AG04450 (cell line): ENCODE data around the gene NRN1L. TPM values are rescaled to one million over a fixed set of nuclear protein-coding genes. Genes with fewer than 3 reads are reported as not detected.
A peak's percentile ranks its signal among the peaks of the same experiment; 100 is the strongest.

Experiments used
- CTCF ChIA-PET: fragments of 300-600, 350-600 bp; formaldehyde crosslinking; extraction: SDS; loops from one replicate; lab custom pipeline; 2022; ENCODE audit warnings: antibody characterized with exemption, inconsistent platforms; lab: Charles Lee
- POLR2A ChIA-PET: fragments of 350-600 bp; formaldehyde crosslinking; extraction: SDS; loops from one replicate; lab custom pipeline; 2021; ENCODE audit warnings: antibody characterized with exemption, inconsistent platforms; lab: Yijun Ruan, JAX
- DNase-seq: peaks from one replicate; pipeline ENCODE4 v3.0.0-alpha.2; 2011; ENCODE audit warnings: low read depth, low spot score
- H3K27ac ChIP-seq: one replicate; pipeline ENCODE4 v1.5.1; 2012; ENCODE audit warnings: low read depth, low read length, control low read depth
- H3K27me3 ChIP-seq: one replicate; pipeline ENCODE4 v1.6.0; 2012; ENCODE audit warnings: low read length; ENCODE audit not compliant: control insufficient read depth, insufficient read depth
- H3K4me3 ChIP-seq: 2 replicates; pipeline ENCODE4 v1.5.1; 2011; ENCODE audit warnings: mild to moderate bottlenecking, low read depth, low read length, control low read depth
- H3K9me3 ChIP-seq: 2 replicates; pipeline ENCODE4 v1.5.1; 2012; ENCODE audit warnings: low read length; ENCODE audit not compliant: control insufficient read depth, insufficient read depth
- CTCF ChIP-seq: IDR thresholded peaks from 2 replicates; pipeline ENCODE4 v1.5.1; 2011; ENCODE audit warnings: low read depth, low read length, control low read depth, inconsistent platforms
- polyA plus RNA-seq: library from polyadenylated mRNA; depleted of rRNA; stranded (reverse); fragments of >200 nt; gene quantifications from 2 replicates; pipeline ENCODE4 v1.2.3, GENCODE V29; 2011

Gene NRN1L
- polyA plus RNA-seq, 1 experiment, result 0.21 TPM

DNA sequence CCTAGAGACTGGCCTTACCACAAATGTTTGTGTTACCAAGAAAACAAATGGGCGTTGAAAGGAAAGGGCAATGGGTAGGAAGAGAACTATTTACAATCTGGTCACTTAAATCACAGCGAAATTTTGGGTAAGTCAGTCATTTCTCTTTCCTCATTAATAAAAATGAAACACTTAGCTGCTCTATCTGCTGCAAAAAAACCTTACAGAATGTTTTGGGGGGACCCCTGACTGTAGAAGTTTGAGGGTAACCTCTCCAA is 38.7 kb upstream of the NRN1L start:
- CTCF ChIA-PET, result interaction anchor here (0.6 to 1.6 kb wide), 3 partner anchors 19 to 325 kb away, joined by 3 to 4 read pairs (median 3); no protein-coding TSS in a partner anchor
- Histone ChIP-seq H3K27me3 (no peaks in the 10 kb centered on the region), H3K4me3 (peak overlapping the region; percentile 86), H3K27ac (peak overlapping the region; percentile 78), H3K9me3 (peaks cover 4% of the 10 kb centered on the region; the same call in 1 of the 2 replicates)
- TF ChIP-seq CTCF, result no peak
- POLR2A ChIA-PET, result interaction anchor here (0.6 to 2.1 kb wide), 4 partner anchors 13 to 354 kb away, joined by 4 to 9 read pairs (median 5); partner anchors contain the start of genes RANBP10 and TSNAXIP1
- DNase-seq, result no peak

- no peak for TF ChIP-seq CTCF
- CTCF ChIA-PET, result interaction anchor here (0.6 to 1.6 kb wide), 3 partner anchors 19 to 325 kb away, joined by 3 to 4 read pairs (median 3); no protein-coding TSS in a partner anchor
- peak; percentile 70 for DNase-seq
- POLR2A ChIA-PET, result interaction anchor here (1.1 to 2.1 kb wide), 3 partner anchors 13 to 40 kb away, joined by 4 to 9 read pairs (median 5); partner anchors contain the start of genes RANBP10 and TSNAXIP1
- H3K27ac ChIP-seq, result peak within 1 kb of the TSS; percentile 78
- H3K27me3 ChIP-seq, result no peaks in the 10 kb centered on the region
- peaks cover 4% of the 10 kb centered on the region; the same call in 1 of the 2 replicates for H3K9me3 ChIP-seq
- H3K4me3 ChIP-seq, result peak within 1 kb of the TSS; percentile 86
Measured at GRCh38 chr16:67846320-67847063, 38.2 kb upstream of the NRN1L start, which contains the start of gene NUTF2. Gene NUTF2 (plus strand): TSS chr16:67846933. CDS start chr16:67865131, 18,198 bp downstream.

DNA sequence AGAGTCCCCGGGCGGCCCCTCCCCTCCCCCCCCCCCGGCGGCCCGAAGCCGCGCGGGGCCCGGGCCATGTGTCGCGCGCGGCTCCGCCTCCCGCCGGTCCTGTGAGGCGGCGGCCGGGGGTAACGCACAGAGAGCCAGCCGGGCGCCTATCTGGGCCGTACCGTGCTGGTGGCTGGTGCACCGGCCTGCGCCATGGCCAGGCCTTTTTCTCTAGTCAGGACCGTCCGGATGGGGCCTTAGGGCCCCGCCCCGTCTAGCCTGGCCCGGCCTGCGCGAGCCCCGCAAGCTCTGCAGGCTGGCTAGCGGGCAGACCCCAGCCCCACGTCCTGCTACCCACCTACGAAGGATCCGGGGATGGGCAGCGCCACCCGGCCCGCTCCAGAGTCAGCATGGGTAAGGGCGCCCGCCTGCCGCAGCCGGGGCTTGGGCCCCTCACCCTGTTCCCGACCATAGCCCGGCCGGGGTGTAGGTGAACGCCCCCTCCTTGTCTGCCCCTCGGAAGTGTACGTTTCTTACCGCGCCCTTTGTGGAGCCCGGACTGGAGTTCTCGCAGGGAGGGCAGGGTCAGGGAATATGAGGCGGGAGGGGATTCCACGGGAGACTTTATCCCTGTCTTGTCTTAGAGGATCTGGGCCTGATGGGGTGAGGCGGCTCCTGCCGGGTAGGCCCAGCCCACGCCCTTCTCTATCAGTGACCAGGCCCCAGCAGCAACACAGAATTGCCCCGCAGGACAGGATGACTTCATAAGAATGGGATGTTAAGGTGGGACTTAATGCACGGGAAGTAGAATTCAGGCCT is 37.4 kb upstream of the NRN1L start, which contains the start of gene CENPT:
CENPT (minus strand) TSS at position 630 of the 798 bp plus-strand sequence. CDS start 13,834 bp downstream, outside the sequence.
- POLR2A ChIA-PET, result interaction anchor here (1.2 to 2.1 kb wide), 3 partner anchors 13 to 26 kb away, joined by 3 to 9 read pairs (median 5); partner anchors contain the start of gene EDC4
- Histone ChIP-seq H3K4me3 (peak within 1 kb of the TSS; percentile 86), H3K27me3 (no peaks in the 10 kb centered on the region), H3K9me3 (peaks cover 4% of the 10 kb centered on the region; the same call in 1 of the 2 replicates), H3K27ac (peak within 1 kb of the TSS; percentile 78)
- TF ChIP-seq CTCF, result no peak
- CTCF ChIA-PET, result interaction anchor here (0.7 to 1.5 kb wide), 2 partner anchors 36 to 174 kb away, joined by 3 to 4 read pairs; no protein-coding TSS in a partner anchor
- DNase-seq, result no peak

DNA sequence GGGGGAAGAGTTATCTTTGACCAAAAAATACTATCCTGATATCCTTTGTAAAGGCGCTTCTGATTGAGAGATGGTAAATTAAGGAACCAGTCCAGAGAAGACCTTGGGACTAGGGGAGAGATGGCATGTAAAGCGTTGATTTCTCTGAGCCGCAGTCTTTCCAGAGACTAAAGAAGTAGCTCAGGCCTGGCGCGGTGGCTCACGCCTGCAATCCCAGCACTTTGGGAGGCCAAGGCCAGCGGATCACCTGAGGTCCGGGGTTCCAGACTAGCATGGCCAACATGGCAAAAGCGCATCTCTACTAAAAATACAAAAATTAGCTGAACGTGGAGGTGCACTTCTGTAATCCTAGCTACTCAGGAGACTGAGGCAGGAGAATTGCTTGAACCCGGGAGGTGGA is 36.6 kb upstream of the NRN1L start:
- TF ChIP-seq CTCF, result no peak
- no peak overlapping the region for H3K27ac ChIP-seq
- H3K4me3 ChIP-seq, result peak overlapping the region; percentile 86
- ChIA-PET POLR2A (interaction anchor here (1.3 to 2.1 kb wide), 2 partner anchors 12 to 25 kb away, joined by 3 to 9 read pairs; partner anchors contain the start of gene EDC4), CTCF (interaction anchor here (0.7 to 1.5 kb wide), 2 partner anchors 36 to 175 kb away, joined by 3 to 4 read pairs; no protein-coding TSS in a partner anchor)
- H3K9me3 ChIP-seq, result peaks cover 4% of the 10 kb centered on the region; the same call in 1 of the 2 replicates
- DNase-seq, result no peak
- no peaks in the 10 kb centered on the region for H3K27me3 ChIP-seq
